Activated CD4-positive, alpha-beta T cell treated with anti-CD3 and anti-CD28 coated beads, Interleukin-2, amount 10 ng/mL, durations not matched to agents 7 days and 5 days (primary cell): ENCODE measurements around the gene PSMB8. TPM values are rescaled to one million over a fixed set of nuclear protein-coding genes. Genes with fewer than 3 reads are reported as not detected.

Source experiments
- CTCF ChIA-PET: fragments of 350-600 bp; sonication (Branson Sonifier 250); formaldehyde crosslinking; loops from one replicate; lab custom pipeline; 2021; ENCODE audit warnings: antibody characterized with exemption; lab: Charles Lee
- POLR2A ChIA-PET: fragments of 350-600 bp; sonication (Branson Sonifier 250); formaldehyde crosslinking; loops from one replicate; lab custom pipeline; 2021; ENCODE audit warnings: antibody characterized with exemption; lab: Charles Lee
- DNase-seq: peaks from one replicate; pipeline ENCODE4 v3.0.0-alpha.2; 2020
- H3K27ac Mint-ChIP-seq: one replicate; pipeline ENCODE4 v1.8.0; 2021; ENCODE audit warnings: mild to moderate bottlenecking, moderate library complexity, mixed read lengths
- H3K27me3 Mint-ChIP-seq: one replicate; pipeline ENCODE4 v1.8.0; 2021; ENCODE audit warnings: mixed read lengths
- H3K36me3 Mint-ChIP-seq: one replicate; pipeline ENCODE4 v1.8.0; 2021; ENCODE audit warnings: low read depth, mixed read lengths
- H3K4me1 Mint-ChIP-seq: one replicate; pipeline ENCODE4 v1.8.0; 2021; ENCODE audit warnings: mixed read lengths
- H3K4me3 Mint-ChIP-seq: one replicate; pipeline ENCODE4 v1.8.0; 2021; ENCODE audit warnings: mild to moderate bottlenecking, moderate library complexity, mixed read lengths
- H3K9me3 Mint-ChIP-seq: one replicate; pipeline ENCODE4 v1.8.0; 2021; ENCODE audit warnings: mixed read lengths
- total RNA-seq, 2 experiments: library from RNA; stranded (reverse); gene quantifications; one replicate each; pipeline ENCODE4 v1.2.3, GENCODE V29; 2021

PSMB8 gene
- total RNA-seq, 2 experiments from 2014 or later = 307 to 379 TPM

DNA sequence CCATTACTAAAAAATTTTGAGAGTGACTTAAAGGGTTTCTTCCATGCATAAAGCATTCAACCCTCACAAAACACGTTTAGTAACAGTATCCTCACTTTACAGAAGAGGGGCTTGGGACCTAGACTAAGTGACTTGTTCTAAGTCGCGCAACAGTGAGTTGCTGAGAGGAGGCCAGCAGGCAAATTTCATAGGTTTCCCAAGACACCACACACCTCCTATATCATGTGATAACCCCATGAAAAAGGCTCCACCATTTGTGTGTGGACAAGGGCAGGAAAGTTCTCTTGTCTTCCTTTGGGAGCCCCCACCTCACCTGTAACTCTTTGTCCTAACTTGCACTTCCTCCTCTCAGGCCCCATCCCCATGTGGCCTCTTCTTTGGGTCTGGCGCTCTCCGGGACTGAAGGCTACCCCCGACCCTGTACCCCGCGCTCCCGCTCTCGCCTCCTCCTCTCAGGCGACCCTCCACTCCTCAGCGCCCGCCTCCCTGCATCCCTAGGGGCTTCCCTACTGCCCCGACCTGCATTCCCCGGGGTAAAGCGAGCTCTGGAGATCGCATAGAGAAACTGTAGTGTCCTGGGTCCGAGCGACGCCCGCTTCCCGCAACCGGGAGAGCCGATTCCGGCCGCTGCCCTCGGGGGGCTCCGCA, 392 bp downstream of the PSMB8 start:
- ChIA-PET CTCF (interaction anchor here (1.0 to 7.1 kb wide), 6 partner anchors 12 to 141 kb away, joined by 3 to 88 read pairs (median 4); partner anchors contain the start of genes HLA-DMA, PSMB9 and TAP1), POLR2A (interaction anchor here (1.0 to 2.8 kb wide), 5 partner anchors 10 to 648 kb away, joined by 3 to 54 read pairs (median 5); partner anchors contain the start of genes PSMB9 and TAP1)
- H3K27ac Mint-ChIP-seq = peak overlapping the region; percentile 100
- no peaks in the 10 kb centered on the region for H3K9me3 Mint-ChIP-seq
- H3K27me3 Mint-ChIP-seq = no peaks in the 10 kb centered on the region
- H3K36me3 Mint-ChIP-seq = peaks cover 84% of the 10 kb centered on the region
- peaks cover 73% of the 10 kb centered on the region for H3K4me1 Mint-ChIP-seq
- H3K4me3 Mint-ChIP-seq = peak overlapping the region; percentile 99
- DNase-seq = peak; percentile 9

DNA sequence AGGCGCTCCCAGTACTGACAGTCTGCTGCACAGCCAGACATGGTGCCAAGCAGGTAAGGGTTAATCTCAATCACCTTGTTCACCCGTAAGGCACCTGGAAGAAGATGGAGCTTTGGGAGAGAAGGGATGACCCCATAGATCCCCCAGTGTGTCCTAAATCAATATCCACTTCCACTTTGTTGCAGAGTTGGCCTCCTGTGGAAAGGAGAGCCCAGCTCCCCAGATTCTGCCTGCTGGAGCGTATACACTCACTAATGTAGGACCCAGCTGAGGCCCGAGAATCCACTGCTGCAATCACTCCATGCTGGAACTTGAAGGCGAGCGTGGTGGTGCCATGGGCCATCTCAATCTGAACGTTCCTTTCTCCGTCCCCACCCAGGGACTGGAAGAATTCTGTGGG, 1.2 kb downstream of the PSMB8 start:
- Mint-ChIP-seq H3K9me3 (no peaks in the 10 kb centered on the region), H3K36me3 (peaks cover 76% of the 10 kb centered on the region), H3K27me3 (no peaks in the 10 kb centered on the region), H3K4me3 (peak overlapping the region; percentile 99), H3K4me1 (peaks cover 65% of the 10 kb centered on the region), H3K27ac (peak overlapping the region; percentile 100)
- ChIA-PET POLR2A (interaction anchor here (0.9 to 1.2 kb wide), 2 partner anchors 11 to 129 kb away, joined by 3 to 5 read pairs; partner anchors contain the start of gene TAP1), CTCF (interaction anchor here (0.7 to 7.1 kb wide), 5 partner anchors 8 to 135 kb away, joined by 3 to 88 read pairs (median 4); partner anchors contain the start of genes HLA-DMB, PSMB9 and TAP1)
- DNase-seq = peak; percentile 5

GRCh38 chr6:32842021-32842650, 1.7 kb downstream of the PSMB8 start:
- no peak for DNase-seq
- ChIA-PET POLR2A (interaction anchor here (0.9 to 1.2 kb wide), 2 partner anchors 11 to 130 kb away, joined by 3 to 5 read pairs; partner anchors contain the start of gene TAP1), CTCF (interaction anchor here (0.7 to 7.1 kb wide), 5 partner anchors 9 to 136 kb away, joined by 3 to 88 read pairs (median 4); partner anchors contain the start of genes HLA-DMB, PSMB9 and TAP1)
- Mint-ChIP-seq H3K27ac (peak overlapping the region; percentile 100), H3K4me1 (peaks cover 64% of the 10 kb centered on the region), H3K27me3 (no peaks in the 10 kb centered on the region), H3K36me3 (peaks cover 76% of the 10 kb centered on the region), H3K4me3 (peak overlapping the region; percentile 99), H3K9me3 (no peaks in the 10 kb centered on the region)

- H3K27ac Mint-ChIP-seq = peak overlapping the region; percentile 100
- peaks cover 77% of the 10 kb centered on the region for H3K36me3 Mint-ChIP-seq
- no peaks in the 10 kb centered on the region for H3K27me3 Mint-ChIP-seq
- peaks cover 67% of the 10 kb centered on the region for H3K4me1 Mint-ChIP-seq
- peak overlapping the region; percentile 99 for H3K4me3 Mint-ChIP-seq
- POLR2A ChIA-PET = interaction anchor here (1.0 to 3.6 kb wide), 3 partner anchors 13 to 131 kb away, joined by 3 to 19 read pairs (median 4); partner anchors contain the start of genes PSMB9 and TAP1
- no peaks in the 10 kb centered on the region for H3K9me3 Mint-ChIP-seq
- CTCF ChIA-PET = interaction anchor here (0.8 to 7.1 kb wide), 3 partner anchors 15 to 131 kb away, joined by 3 to 88 read pairs (median 4); partner anchors contain the start of genes PSMB9 and TAP1
- peak; percentile 70 for DNase-seq
Measured at GRCh38 chr6:32840604-32841246, 3.1 kb downstream of the PSMB8 start.

- H3K9me3 Mint-ChIP-seq = no peaks in the 10 kb centered on the region
- H3K27me3 Mint-ChIP-seq = no peaks in the 10 kb centered on the region
- peaks cover 78% of the 10 kb centered on the region for H3K36me3 Mint-ChIP-seq
- POLR2A ChIA-PET = interaction anchor here (1.0 to 3.6 kb wide), 5 partner anchors 14 to 132 kb away, joined by 4 to 37 read pairs (median 19); partner anchors contain the start of genes PSMB9 and TAP1
- CTCF ChIA-PET = interaction anchor here (0.6 to 3.9 kb wide), 24 partner anchors 8 to 408 kb away, joined by 3 to 171 read pairs (median 9); partner anchors contain the start of genes BRD2, HLA-DMA, PSMB9 and TAP1
- H3K4me1 Mint-ChIP-seq = peaks cover 74% of the 10 kb centered on the region
- no peak overlapping the region for H3K4me3 Mint-ChIP-seq
- peak overlapping the region; percentile 100 for H3K27ac Mint-ChIP-seq
- no peak for DNase-seq
Measured at GRCh38 chr6:32839356-32839755, 4.5 kb downstream of the PSMB8 start.

DNA sequence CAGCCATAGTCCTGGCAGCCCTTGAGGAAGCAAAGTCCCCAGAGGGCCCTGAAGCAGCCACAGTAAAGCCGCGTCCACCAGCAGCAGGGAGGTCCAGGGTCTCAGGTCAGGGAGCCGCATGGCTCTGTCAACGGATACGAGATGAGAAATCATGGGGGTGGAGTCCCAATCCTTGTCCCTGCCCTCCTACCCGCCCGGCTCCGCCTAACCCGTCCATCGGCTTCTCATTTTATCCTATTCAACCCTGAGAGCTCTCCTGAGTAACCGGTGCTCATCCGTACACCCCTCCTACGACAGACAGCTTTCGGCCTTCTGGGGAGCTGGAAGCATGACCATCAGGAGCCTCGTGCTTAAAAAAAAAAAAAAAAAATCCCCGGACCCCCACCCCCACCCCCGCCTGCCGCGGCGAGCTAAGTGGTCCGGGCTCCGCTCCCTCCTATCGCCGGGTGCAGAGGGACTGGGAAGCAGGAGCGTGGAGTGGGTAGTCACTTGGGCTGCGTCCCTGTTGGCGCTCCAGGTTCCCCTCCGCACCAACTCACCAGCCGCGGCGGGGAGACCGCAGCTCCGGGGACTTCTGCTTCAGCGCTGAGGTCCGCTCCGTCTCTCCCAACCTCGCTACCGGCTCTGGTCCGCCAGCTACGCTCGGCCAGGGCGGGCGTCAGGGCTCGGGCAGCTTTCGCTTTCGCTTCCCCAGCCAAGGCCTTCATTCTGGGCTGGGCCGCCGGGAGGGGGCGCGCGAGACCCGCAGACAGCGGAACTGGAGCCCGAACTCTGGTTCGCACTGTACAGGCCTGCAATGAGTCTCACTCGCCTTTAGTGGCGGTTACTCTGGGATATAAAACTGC, 5.5 kb downstream of the PSMB8 start, which contains the start of gene TAP2:
TSS of gene TAP2 (minus strand) at position 626 of the 845 bp plus-strand sequence. CDS start at position 120, 506 bp downstream.
- H3K4me3 Mint-ChIP-seq = peak within 1 kb of the TSS; percentile 89
- H3K36me3 Mint-ChIP-seq = peaks cover 78% of the 10 kb centered on the region
- H3K4me1 Mint-ChIP-seq = peaks cover 84% of the 10 kb centered on the region
- DNase-seq = peak; percentile 97
- H3K27me3 Mint-ChIP-seq = no peaks in the 10 kb centered on the region
- ChIA-PET CTCF (interaction anchor here (0.5 to 3.9 kb wide), 49 partner anchors 9 to 1195 kb away, joined by 3 to 171 read pairs (median 4); partner anchors contain the start of genes B3GALT4, BRD2, HLA-DMA and PFDN6), POLR2A (interaction anchor here (0.6 to 3.6 kb wide), 9 partner anchors 13 to 133 kb away, joined by 3 to 37 read pairs (median 5); partner anchors contain the start of genes PSMB9 and TAP1)
- H3K27ac Mint-ChIP-seq = peak within 1 kb of the TSS; percentile 100
- H3K9me3 Mint-ChIP-seq = no peaks in the 10 kb centered on the region

DNA sequence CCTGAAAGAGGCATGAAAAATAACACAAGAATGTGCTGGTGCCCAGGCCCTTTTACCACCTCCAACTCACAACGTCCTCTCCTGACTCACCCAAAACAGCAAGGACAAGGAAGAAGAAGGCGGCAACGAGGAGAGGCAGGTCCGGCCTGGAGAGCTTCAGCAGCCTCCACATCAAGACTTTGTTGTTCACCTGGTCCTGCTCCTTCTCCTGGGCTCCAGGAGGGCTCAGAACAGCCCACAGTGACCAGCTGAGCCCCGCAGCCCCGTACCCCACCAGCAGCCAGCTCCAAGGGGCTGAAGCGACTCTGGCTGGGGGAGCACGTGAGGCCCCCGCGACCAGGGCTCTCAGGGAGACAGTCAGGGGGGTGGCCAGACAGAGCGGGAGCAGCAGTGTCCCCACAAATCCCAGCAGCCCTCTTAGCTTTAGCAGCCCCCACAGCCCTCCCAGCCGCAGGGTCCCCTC, 6.2 kb downstream of the PSMB8 start:
- ChIA-PET CTCF (interaction anchor here (0.7 to 3.9 kb wide), 21 partner anchors 9 to 427 kb away, joined by 3 to 171 read pairs (median 9); partner anchors contain the start of genes BRD2, HLA-DMA, PSMB9 and TAP1), POLR2A (interaction anchor here (0.6 to 3.6 kb wide), 6 partner anchors 15 to 134 kb away, joined by 4 to 37 read pairs (median 13); partner anchors contain the start of genes PSMB9 and TAP1)
- H3K9me3 Mint-ChIP-seq = no peaks in the 10 kb centered on the region
- H3K4me1 Mint-ChIP-seq = peaks cover 87% of the 10 kb centered on the region
- peaks cover 78% of the 10 kb centered on the region for H3K36me3 Mint-ChIP-seq
- H3K27ac Mint-ChIP-seq = peak overlapping the region; percentile 100
- peak overlapping the region; percentile 89 for H3K4me3 Mint-ChIP-seq
- peak; percentile 6 for DNase-seq
- no peaks in the 10 kb centered on the region for H3K27me3 Mint-ChIP-seq

DNA sequence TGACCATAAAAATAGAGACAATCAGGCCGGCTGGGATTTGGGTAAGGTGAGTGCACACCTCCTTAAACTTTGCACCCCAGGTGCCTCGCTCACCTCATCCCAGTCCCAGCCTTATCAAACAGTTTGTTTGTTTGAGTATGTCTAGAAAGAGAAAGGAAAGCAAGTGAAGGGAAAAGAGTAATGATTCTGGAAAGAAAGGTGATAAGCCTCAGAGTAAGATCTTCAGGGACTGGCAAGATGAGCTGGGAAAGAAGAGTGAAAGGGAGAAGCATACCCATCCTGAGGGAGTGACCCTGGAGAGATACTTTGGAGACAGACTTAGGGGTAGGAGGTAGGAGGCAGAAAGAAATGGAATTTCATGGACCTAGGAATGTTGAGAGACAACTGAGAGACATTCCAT, 7.0 kb downstream of the PSMB8 start:
- H3K4me3 Mint-ChIP-seq = peak overlapping the region; percentile 89
- H3K27me3 Mint-ChIP-seq = no peaks in the 10 kb centered on the region
- POLR2A ChIA-PET = no interaction called here
- peak overlapping the region; percentile 100 for H3K27ac Mint-ChIP-seq
- peaks cover 87% of the 10 kb centered on the region for H3K4me1 Mint-ChIP-seq
- H3K36me3 Mint-ChIP-seq = peaks cover 78% of the 10 kb centered on the region
- CTCF ChIA-PET = interaction anchor here (2.5 to 3.9 kb wide), 4 partner anchors 10 to 148 kb away, joined by 12 to 171 read pairs (median 58); partner anchors contain the start of genes PSMB9 and TAP1
- DNase-seq = peak; percentile 1
- no peaks in the 10 kb centered on the region for H3K9me3 Mint-ChIP-seq

GRCh38 chr6:32835167-32835893, 8.5 kb downstream of the PSMB8 start:
- POLR2A ChIA-PET = interaction anchor here (1.5 kb wide), 1 partner anchor 137 kb away, joined by 4 read pairs; no protein-coding TSS in a partner anchor
- peak overlapping the region; percentile 34 for H3K27ac Mint-ChIP-seq
- CTCF ChIA-PET = interaction anchor here (0.8 to 2.0 kb wide), 5 partner anchors 16 to 118 kb away, joined by 4 to 5 read pairs (median 4); partner anchors contain the start of gene HLA-DMA
- no peaks in the 10 kb centered on the region for H3K27me3 Mint-ChIP-seq
- peaks cover 77% of the 10 kb centered on the region for H3K36me3 Mint-ChIP-seq
- peak overlapping the region; percentile 89 for H3K4me3 Mint-ChIP-seq
- no peaks in the 10 kb centered on the region for H3K9me3 Mint-ChIP-seq
- H3K4me1 Mint-ChIP-seq = peaks cover 82% of the 10 kb centered on the region
- DNase-seq = peak; percentile 4

- H3K36me3 Mint-ChIP-seq = peaks cover 88% of the 10 kb centered on the region
- no peaks in the 10 kb centered on the region for H3K9me3 Mint-ChIP-seq
- H3K4me1 Mint-ChIP-seq = peaks cover 74% of the 10 kb centered on the region
- no peaks in the 10 kb centered on the region for H3K27me3 Mint-ChIP-seq
- no peak overlapping the region for H3K27ac Mint-ChIP-seq
- POLR2A ChIA-PET = interaction anchor here (0.7 kb wide), 1 partner anchor 21 kb away, joined by 3 read pairs; the partner anchor contains the start of gene PSMB9
- no peak for DNase-seq
- H3K4me3 Mint-ChIP-seq = no peak overlapping the region
- CTCF ChIA-PET = interaction anchor here (2.0 kb wide), 1 partner anchor 35 kb away, joined by 5 read pairs; no protein-coding TSS in a partner anchor
Measured at GRCh38 chr6:32833664-32834063, 10.2 kb downstream of the PSMB8 start.
